Vagina (tissue), 2 donors: Measurements from ENCODE around the gene PPP5C. TPM values are rescaled to one million over a fixed set of nuclear protein-coding genes. Genes with fewer than 3 reads are reported as not detected.
A peak's percentile ranks its signal among the peaks of the same experiment; 100 is the strongest.

ENCODE experiments used
- DNase-seq, 2 donors: peaks; one replicate each; pipeline ENCODE4 v3.0.0-alpha.2; 2017; ENCODE audit errors: extremely low spot score in 2 of 2
- H3K27ac ChIP-seq: fragments of 200-600 bp; sonication (generic); one replicate; pipeline ENCODE4 v1.5.1; 2019
- H3K27me3 ChIP-seq: fragments of 200-600 bp; sonication (generic); one replicate; pipeline ENCODE4 v1.5.1; 2019
- H3K36me3 ChIP-seq, 2 donors: fragments of 200-600 bp; sonication (generic); one replicate each; pipeline ENCODE4 v1.5.1; 2017 to 2019
- H3K4me1 ChIP-seq: fragments of 200-600 bp; sonication (generic); one replicate; pipeline ENCODE4 v1.5.1; 2019
- H3K4me3 ChIP-seq, 2 donors: fragments of 200-600 bp; sonication (generic); 1 replicate in 1 of 2; 2 replicates in 1 of 2; pipeline ENCODE4 v1.5.1; 2016 to 2019
- H3K9me3 ChIP-seq: fragments of 200-600 bp; sonication (generic); one replicate; pipeline ENCODE4 v1.5.1; 2019
- CTCF ChIP-seq, 3 experiments: fragments of 450-650 bp in 2 of 3; fragments of 200-600 bp in 1 of 3; sonication (generic) in 1 of 3; IDR thresholded peaks; one replicate each; pipeline ENCODE4 v1.5.1; 2017 to 2019; ENCODE audit warnings: antibody characterized with exemption in 3 of 3, mild to moderate bottlenecking in 2 of 3, moderate library complexity in 2 of 3
- POLR2A ChIP-seq, 2 donors: fragments of 450-650 bp; IDR thresholded peaks; one replicate each; pipeline ENCODE4 v1.6.1; 2017; ENCODE audit warnings: antibody characterized with exemption in 2 of 2, mild to moderate bottlenecking in 2 of 2, moderate library complexity in 2 of 2
- POLR2AphosphoS5 ChIP-seq, 2 donors: sonication (generic); formaldehyde crosslinking; IDR thresholded peaks; one replicate each; pipeline ENCODE4 v1.9.0; 2017; ENCODE audit warnings: antibody characterized with exemption in 2 of 2, mild to moderate bottlenecking in 2 of 2, low read depth in 1 of 2; ENCODE audit not compliant: insufficient read depth in 1 of 2
- intact Hi-C: fragments of 100-400 bp; cut with DNase I; formaldehyde crosslinking; loops from one replicate; pipeline ENCODE4 v1.15.1; 2023
- total RNA-seq: library from RNA; depleted of rRNA; stranded (reverse); fragments of >200 nt; gene quantifications from one replicate; pipeline ENCODE4 v1.2.3, GENCODE V29; 2016

Gene PPP5C
- total RNA-seq, 1 donor from 2014 or later, result 60.4 TPM

GRCh38 chr19:46345157-46345556 lies 1.7 kb upstream of the PPP5C start:
- no peak for TF ChIP-seq CTCF (IDR thresholded peaks at IDR 0.05)
- no peak for TF ChIP-seq POLR2AphosphoS5 (IDR thresholded peaks at IDR 0.05; ENCODE audit: insufficient read depth in 1 of 2, low read depth in 1 of 2)
- no peak for TF ChIP-seq POLR2A (IDR thresholded peaks at IDR 0.05)
- Histone ChIP-seq H3K36me3 (peaks cover 0 to under 1% of the 10 kb centered on the region in 2 donors), H3K4me1 (peaks cover 34% of the 10 kb centered on the region), H3K9me3 (no peaks in the 10 kb centered on the region), H3K27me3 (no peaks in the 10 kb centered on the region), H3K27ac (no peak overlapping the region), H3K4me3 (no peak overlapping the region)
- DNase-seq, result no peak
- intact Hi-C loops, result loop anchor here (5.0 kb wide), 1 partner anchor 63 kb away; no protein-coding TSS in a partner anchor

DNA sequence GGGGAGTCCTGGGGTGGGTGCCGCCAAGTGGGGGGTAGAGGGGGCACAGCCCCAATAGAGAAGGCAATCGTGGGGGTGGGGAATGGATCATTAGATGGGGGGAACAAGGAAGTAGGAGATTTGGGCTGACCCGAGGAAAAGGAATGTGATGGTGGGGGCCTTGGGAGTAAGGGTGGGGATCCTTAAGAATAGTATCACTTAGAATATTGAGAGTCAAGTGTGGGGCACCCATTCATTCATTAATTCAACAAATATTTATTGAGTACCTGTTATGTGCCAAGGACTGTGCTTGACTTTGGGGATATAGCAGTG lies 641 bp downstream of the PPP5C start:
- peak overlapping the region; percentile 84 for H3K4me3 ChIP-seq
- TF ChIP-seq POLR2AphosphoS5 (IDR thresholded peaks at IDR 0.05; ENCODE audit: insufficient read depth in 1 of 2, low read depth in 1 of 2) (no peak), CTCF (IDR thresholded peaks at IDR 0.05) (no peak), POLR2A (IDR thresholded peaks at IDR 0.05) (no peak)
- no peaks in the 10 kb centered on the region for H3K27me3 ChIP-seq
- DNase-seq, result no peak
- no peaks in the 10 kb centered on the region for H3K36me3 ChIP-seq
- intact Hi-C loops, result loop anchor here (5.0 kb wide), 1 partner anchor 65 kb away; no protein-coding TSS in a partner anchor
- H3K9me3 ChIP-seq, result no peaks in the 10 kb centered on the region
- peak overlapping the region; percentile 84 for H3K27ac ChIP-seq
- H3K4me1 ChIP-seq, result peaks cover 56% of the 10 kb centered on the region

DNA sequence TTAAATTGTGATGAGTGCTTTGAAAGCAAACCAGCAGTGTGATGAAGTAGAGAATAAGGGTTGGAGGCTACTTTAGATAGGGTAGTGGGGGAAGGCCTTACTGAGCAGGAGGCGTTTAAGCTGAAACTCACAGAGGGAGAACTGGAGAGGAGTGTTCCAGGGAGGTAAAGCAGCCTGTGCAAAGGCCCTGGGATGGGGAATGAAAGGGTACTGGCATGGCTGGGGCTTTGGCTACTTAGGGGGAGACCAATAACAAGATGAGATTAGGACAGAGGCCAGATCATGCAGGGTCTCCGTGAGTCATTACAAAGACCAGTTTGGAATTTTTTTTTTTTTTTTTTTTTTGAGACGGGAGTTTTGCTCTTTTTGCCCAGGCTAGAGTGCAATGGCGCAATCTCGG lies 1.1 kb downstream of the PPP5C start:
- H3K36me3 ChIP-seq, result no peaks in the 10 kb centered on the region
- peaks cover 56% of the 10 kb centered on the region for H3K4me1 ChIP-seq
- H3K4me3 ChIP-seq, result peak overlapping the region in 1 of 2 donors; percentile 84
- intact Hi-C loops, result loop anchor here (5.0 kb wide), 1 partner anchor 66 kb away; no protein-coding TSS in a partner anchor
- H3K27me3 ChIP-seq, result no peaks in the 10 kb centered on the region
- no peak for DNase-seq
- TF ChIP-seq POLR2AphosphoS5 (IDR thresholded peaks at IDR 0.05; ENCODE audit: insufficient read depth in 1 of 2, low read depth in 1 of 2) (no peak), POLR2A (IDR thresholded peaks at IDR 0.05) (no peak), CTCF (IDR thresholded peaks at IDR 0.05) (no peak)
- H3K9me3 ChIP-seq, result no peaks in the 10 kb centered on the region
- no peak overlapping the region for H3K27ac ChIP-seq

DNA sequence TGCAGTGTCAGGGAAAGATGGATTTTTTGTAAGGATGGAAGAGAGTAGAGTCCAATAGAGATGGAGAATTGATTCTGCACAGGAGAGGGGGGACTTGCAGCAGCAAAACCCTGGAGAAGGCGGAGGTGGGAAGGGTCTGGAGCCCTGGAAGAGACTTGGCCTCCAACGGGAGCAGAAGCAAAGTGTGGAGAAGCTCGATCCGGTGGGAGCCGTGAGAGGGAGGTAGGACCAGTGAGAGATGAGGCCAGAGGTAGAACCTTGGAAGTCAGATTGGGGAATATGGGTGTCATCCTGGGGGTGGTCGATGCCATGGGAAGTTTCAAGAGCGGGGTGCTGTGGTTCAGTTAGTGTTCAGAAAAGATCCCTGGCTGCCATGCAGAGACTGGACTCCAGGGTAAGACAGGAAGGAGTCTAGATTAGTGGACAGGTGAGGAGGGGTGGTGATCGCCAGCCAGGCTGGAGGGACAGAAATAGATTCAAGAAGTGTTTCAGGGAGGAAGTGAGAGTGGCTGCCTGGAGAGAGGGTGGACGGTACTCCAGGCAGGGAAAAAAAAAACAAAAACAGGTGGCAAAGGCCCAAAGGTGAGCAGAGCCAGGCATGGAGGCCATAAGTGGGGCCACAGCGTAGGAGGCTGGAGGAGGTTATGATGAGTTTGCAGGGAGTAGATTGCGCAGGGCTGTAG lies 2.6 kb downstream of the PPP5C start:
- H3K36me3 ChIP-seq, result peaks cover 0 to 13% of the 10 kb centered on the region in 2 donors
- H3K4me1 ChIP-seq, result peaks cover 56% of the 10 kb centered on the region
- H3K9me3 ChIP-seq, result no peaks in the 10 kb centered on the region
- intact Hi-C loops, result loop anchor here (5.0 kb wide), 1 partner anchor 67 kb away; no protein-coding TSS in a partner anchor
- no peak overlapping the region for H3K4me3 ChIP-seq
- DNase-seq, result no peak
- no peaks in the 10 kb centered on the region for H3K27me3 ChIP-seq
- no peak for TF ChIP-seq POLR2AphosphoS5 (IDR thresholded peaks at IDR 0.05; ENCODE audit: insufficient read depth in 1 of 2, low read depth in 1 of 2)
- no peak for TF ChIP-seq CTCF (IDR thresholded peaks at IDR 0.05)
- no peak for TF ChIP-seq POLR2A (IDR thresholded peaks at IDR 0.05)
- H3K27ac ChIP-seq, result no peak overlapping the region

- no peak overlapping the region for H3K4me3 ChIP-seq
- H3K4me1 ChIP-seq, result peaks cover 56% of the 10 kb centered on the region
Observed at GRCh38 chr19:46350029-46350757, 3.3 kb downstream of the PPP5C start.

More at GRCh38 chr19:46350029-46350757, 3.3 kb downstream of the PPP5C start:
- TF ChIP-seq POLR2AphosphoS5 (IDR thresholded peaks at IDR 0.05; ENCODE audit: insufficient read depth in 1 of 2, low read depth in 1 of 2), result no peak
- TF ChIP-seq POLR2A (IDR thresholded peaks at IDR 0.05), result no peak
- no peak for TF ChIP-seq CTCF (IDR thresholded peaks at IDR 0.05)
- Histone ChIP-seq H3K36me3 (peaks cover 0 to 20% of the 10 kb centered on the region in 2 donors), H3K9me3 (no peaks in the 10 kb centered on the region), H3K27ac (peak overlapping the region; percentile 70), H3K27me3 (no peaks in the 10 kb centered on the region)
- intact Hi-C loops, result no loop called here
- DNase-seq, result no peak
